OCI-LY3 (cell line): Measurements from ENCODE around the gene HIF3A.
A peak's percentile ranks its signal among the peaks of the same experiment; 100 is the strongest.

Experiments used
- H2AFZ ChIP-seq: fragments of 200-600, 300-600 bp; shearing (Covaris generic); 2 replicates; pipeline ENCODE4 v1.6.0; 2014; ENCODE audit warnings: antibody characterized with exemption, low read depth, low read length
- H3K27ac ChIP-seq: fragments of 200-600, 300-600 bp; sonication (generic); 2 replicates; pipeline ENCODE4 v1.5.1; 2014; ENCODE audit warnings: mild to moderate bottlenecking, low read length, moderate library complexity, mixed read lengths
- H3K27me3 ChIP-seq: fragments of 200-600, 300-600 bp; sonication (generic); 2 replicates; pipeline ENCODE4 v1.6.1; 2014; ENCODE audit warnings: low read depth, low read length, mixed read lengths
- H3K36me3 ChIP-seq: fragments of 200-600, 300-600 bp; sonication (generic); replicated peaks from 2 replicates; pipeline ENCODE3; 2014; ENCODE audit warnings: low read depth, low read length, mixed read lengths
- H3K4me1 ChIP-seq: fragments of 300-600, 200-600 bp; sonication (generic); 2 replicates; pipeline ENCODE4 v1.6.1; 2014; ENCODE audit warnings: low read length, mixed read lengths
- H3K4me2 ChIP-seq: fragments of 200-600, 300-600 bp; sonication (generic); 2 replicates; pipeline ENCODE4 v1.6.1; 2014; ENCODE audit warnings: low read length, mixed read lengths
- H3K4me3 ChIP-seq: fragments of 300-600, 200-600 bp; sonication (generic); 2 replicates; pipeline ENCODE4 v1.5.1; 2014; ENCODE audit warnings: antibody characterized with exemption, mild to moderate bottlenecking, low read length, moderate library complexity
- H3K79me2 ChIP-seq: fragments of 300-600, 200-600 bp; shearing (Covaris generic); 2 replicates; pipeline ENCODE4 v1.6.1; 2014; ENCODE audit warnings: mild to moderate bottlenecking, low read length, mixed read lengths
- H3K9ac ChIP-seq: fragments of 300-600, 200-600 bp; shearing (Covaris generic); 2 replicates; pipeline ENCODE4 v1.6.0; 2014; ENCODE audit warnings: mild to moderate bottlenecking, low read length, moderate library complexity
- H3K9me3 ChIP-seq: fragments of 200-600, 300-600 bp; shearing (Covaris generic); 2 replicates; pipeline ENCODE4 v1.6.1; 2014; ENCODE audit warnings: low read length, mixed read lengths; ENCODE audit not compliant: insufficient read depth
- H4K20me1 ChIP-seq: fragments of 200-600, 300-600 bp; sonication (generic); 2 replicates; pipeline ENCODE4 v1.6.1; 2016; ENCODE audit warnings: low read length, mixed read lengths; ENCODE audit not compliant: insufficient read depth
- EZH2phosphoT487 ChIP-seq: fragments of 200-600 bp; shearing (Covaris generic); IDR thresholded peaks from 2 replicates; pipeline ENCODE4 v1.6.1; 2018; ENCODE audit warnings: antibody characterized with exemption, mixed run types, low read depth
- TF ChIP-seq, protein P1 (sequence below): fragments of 200-600, 300-600 bp; sonication (generic); IDR thresholded peaks from 2 replicates; pipeline ENCODE4 v1.5.1; 2014; ENCODE audit warnings: antibody characterized with exemption, low read length, low read depth

The HIF3A gene

DNA sequence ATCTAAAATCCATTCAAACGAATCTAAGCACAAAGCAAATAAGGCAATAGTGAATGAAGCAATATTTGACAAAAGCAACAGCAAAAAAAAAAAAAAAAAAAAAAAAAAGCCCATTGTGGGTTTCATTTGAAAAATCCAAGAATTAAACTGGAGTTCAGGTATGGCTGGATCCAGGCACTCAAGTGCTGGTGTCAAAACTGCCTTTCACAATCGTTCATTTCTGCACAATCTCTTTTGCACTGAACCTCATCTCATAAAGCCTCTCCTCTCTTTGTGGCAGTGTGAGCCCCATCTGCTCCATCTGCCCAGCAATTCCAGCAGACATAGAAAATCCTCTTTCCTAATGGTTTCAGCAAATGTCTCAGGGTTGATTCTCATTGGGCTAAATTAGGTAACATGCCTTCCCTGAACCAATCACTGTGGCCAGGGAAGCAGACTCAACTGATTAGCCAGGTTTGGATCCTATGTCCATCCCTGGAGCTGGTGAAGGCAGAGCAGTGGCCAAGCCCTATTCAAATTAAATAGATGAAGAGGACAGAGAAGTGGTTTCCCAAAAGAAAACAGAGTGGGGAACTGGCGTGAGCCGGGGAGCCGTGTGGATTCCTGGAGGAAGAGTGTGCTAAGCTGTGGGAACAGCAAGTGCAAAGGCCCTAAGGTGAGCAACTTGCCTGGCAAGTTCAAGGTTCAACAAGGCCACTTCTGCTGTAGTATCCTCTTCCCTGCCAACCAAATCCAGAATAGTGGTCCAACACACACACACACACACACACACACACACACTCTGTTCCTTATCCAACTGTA, 1.2 kb upstream of the HIF3A start:
- Histone ChIP-seq H4K20me1 (no peaks in the 10 kb centered on the region), H3K9me3 (no peaks in the 10 kb centered on the region), H3K4me1 (no peaks in the 10 kb centered on the region), H3K27me3 (peaks cover 11% of the 10 kb centered on the region; the same call in 1 of the 2 replicates), H3K4me2 (no peak overlapping the region), H2AFZ (no peak overlapping the region), H3K9ac (no peak overlapping the region), H3K27ac (no peak overlapping the region), H3K4me3 (no peak overlapping the region), H3K79me2 (no peaks in the 10 kb centered on the region), H3K36me3 (no peaks in the 10 kb centered on the region)
- TF ChIP-seq, protein P1, sequence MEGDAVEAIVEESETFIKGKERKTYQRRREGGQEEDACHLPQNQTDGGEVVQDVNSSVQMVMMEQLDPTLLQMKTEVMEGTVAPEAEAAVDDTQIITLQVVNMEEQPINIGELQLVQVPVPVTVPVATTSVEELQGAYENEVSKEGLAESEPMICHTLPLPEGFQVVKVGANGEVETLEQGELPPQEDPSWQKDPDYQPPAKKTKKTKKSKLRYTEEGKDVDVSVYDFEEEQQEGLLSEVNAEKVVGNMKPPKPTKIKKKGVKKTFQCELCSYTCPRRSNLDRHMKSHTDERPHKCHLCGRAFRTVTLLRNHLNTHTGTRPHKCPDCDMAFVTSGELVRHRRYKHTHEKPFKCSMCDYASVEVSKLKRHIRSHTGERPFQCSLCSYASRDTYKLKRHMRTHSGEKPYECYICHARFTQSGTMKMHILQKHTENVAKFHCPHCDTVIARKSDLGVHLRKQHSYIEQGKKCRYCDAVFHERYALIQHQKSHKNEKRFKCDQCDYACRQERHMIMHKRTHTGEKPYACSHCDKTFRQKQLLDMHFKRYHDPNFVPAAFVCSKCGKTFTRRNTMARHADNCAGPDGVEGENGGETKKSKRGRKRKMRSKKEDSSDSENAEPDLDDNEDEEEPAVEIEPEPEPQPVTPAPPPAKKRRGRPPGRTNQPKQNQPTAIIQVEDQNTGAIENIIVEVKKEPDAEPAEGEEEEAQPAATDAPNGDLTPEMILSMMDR = no peak
- TF ChIP-seq EZH2phosphoT487 = no peak

DNA sequence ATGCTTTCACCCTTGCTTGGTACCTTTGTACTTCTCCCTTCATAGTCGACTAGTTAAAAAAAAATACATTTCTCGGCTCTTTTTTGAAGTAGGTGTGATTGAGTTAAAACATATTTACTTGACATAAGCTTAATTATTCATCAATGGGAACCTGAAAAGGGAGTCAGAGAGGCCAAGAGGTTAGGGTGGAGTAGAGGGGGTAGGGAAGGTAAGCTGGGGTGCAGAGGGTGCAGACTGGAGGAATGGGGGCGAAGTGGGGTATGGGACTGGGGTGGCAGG, 701 bp upstream of the HIF3A start:
- Histone ChIP-seq H4K20me1 (no peaks in the 10 kb centered on the region), H3K36me3 (no peaks in the 10 kb centered on the region), H3K4me2 (no peak overlapping the region), H3K4me1 (no peaks in the 10 kb centered on the region), H3K9ac (no peak overlapping the region), H3K27me3 (peaks cover 11% of the 10 kb centered on the region; the same call in 1 of the 2 replicates), H3K79me2 (no peaks in the 10 kb centered on the region), H3K9me3 (no peaks in the 10 kb centered on the region), H3K27ac (no peak overlapping the region), H3K4me3 (no peak overlapping the region), H2AFZ (no peak overlapping the region)
- TF ChIP-seq, protein P1 = no peak
- no peak for TF ChIP-seq EZH2phosphoT487

DNA sequence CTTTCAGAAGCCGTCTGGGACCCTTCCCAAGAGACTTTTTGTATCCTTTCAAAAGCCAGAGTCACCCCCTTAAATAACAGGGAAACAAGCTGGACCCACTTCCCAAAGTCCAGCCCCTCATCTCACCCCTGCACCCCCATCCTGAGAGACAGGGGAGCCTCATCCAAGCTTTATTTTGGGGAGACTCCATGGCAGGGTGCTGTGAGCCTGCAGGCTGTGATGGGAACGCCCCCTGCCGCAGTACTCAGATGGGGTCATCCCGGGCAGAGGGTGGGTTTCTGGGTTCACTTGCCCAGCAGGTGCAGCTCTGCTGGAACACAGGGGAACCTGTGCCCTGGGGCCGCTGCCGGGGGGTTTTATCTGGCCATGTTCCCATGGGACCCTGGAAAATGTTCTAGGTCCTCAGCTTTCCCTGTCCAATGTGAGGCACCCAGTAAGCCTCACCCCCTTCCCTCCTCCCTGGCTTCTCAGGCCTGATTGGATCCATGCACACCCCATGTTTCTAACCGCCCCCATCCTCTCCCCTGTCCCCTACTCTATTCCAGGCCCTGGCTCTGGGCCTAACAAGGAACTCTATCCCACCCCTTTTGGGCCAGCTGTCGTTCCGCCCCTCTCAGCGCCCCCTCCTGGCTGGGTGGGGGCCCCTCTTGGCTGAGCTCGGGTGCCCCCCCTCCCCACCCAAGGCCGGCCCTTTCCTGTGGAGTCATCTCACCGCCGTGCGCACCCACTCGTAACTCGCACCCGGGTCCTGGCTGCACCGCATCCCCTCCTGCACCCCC, 1.0 kb downstream of the HIF3A start:
- no peaks in the 10 kb centered on the region for H3K4me1 ChIP-seq
- H3K4me2 ChIP-seq = no peak overlapping the region
- no peak for TF ChIP-seq EZH2phosphoT487
- TF ChIP-seq, protein P1 = no peak
- H3K36me3 ChIP-seq = no peaks in the 10 kb centered on the region
- H4K20me1 ChIP-seq = no peaks in the 10 kb centered on the region
- H3K9ac ChIP-seq = no peak overlapping the region
- no peak overlapping the region for H3K4me3 ChIP-seq
- no peak overlapping the region for H3K27ac ChIP-seq
- no peaks in the 10 kb centered on the region for H3K79me2 ChIP-seq
- no peak overlapping the region for H2AFZ ChIP-seq
- peaks cover 11% of the 10 kb centered on the region; the same call in 1 of the 2 replicates for H3K27me3 ChIP-seq
- no peaks in the 10 kb centered on the region for H3K9me3 ChIP-seq

DNA sequence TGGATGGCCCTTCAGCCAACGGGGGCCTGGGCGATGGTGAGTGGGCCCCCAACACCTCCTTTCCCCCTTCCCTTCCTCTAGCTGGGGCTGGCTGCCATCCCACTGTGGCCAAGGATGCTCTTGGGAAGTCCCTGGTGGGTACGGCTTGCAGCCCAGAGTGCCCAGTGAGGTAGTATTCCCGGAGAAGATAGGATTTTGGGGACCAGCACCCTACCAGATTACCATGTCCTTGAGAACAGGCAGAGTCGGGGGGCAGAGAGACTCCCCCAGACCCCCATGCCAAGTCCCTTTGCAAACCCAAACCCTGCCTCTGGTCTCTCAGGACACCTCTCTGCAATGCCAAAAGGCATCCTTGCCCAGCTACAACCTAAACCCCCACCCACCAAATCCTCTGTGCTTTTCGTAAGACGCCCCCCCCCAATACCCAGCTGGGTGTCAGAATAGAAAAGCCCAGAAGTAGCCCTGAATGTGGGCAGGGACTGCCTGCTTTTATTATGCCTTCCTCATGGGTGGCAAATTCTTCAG, 1.7 kb downstream of the HIF3A start:
- Histone ChIP-seq H3K27me3 (peaks cover 9% of the 10 kb centered on the region; the same call in 1 of the 2 replicates), H3K4me3 (no peak overlapping the region), H3K9me3 (no peaks in the 10 kb centered on the region), H3K4me2 (no peak overlapping the region), H4K20me1 (no peaks in the 10 kb centered on the region), H3K27ac (no peak overlapping the region), H3K79me2 (no peaks in the 10 kb centered on the region), H3K36me3 (no peaks in the 10 kb centered on the region), H3K4me1 (no peaks in the 10 kb centered on the region), H3K9ac (no peak overlapping the region), H2AFZ (0 out of 2 replicates have a peak overlapping the region, but pooled peaks have one; percentile 21)
- TF ChIP-seq EZH2phosphoT487 = no peak
- TF ChIP-seq, protein P1 = no peak
